ENCODE data around the gene TFPT.

DNA sequence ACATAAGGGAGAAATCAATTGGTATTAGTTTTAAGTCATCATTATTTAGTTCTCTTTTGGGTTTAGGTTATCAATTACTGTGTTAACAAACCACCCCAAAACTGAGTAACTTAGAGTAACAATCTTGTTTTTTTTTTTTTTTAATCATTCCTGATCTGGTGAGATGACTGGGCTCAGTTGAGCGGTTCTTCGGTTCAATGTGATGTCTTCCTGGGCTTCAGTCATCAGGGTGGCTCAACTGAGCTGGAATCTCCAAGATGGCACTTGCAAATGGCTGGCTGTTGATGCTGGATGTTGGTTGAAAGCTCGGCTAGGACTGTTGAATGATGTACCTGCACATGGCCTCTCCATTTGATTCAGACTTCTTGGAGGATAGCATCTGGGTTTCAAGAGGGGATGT, 31.0 kb downstream of the TFPT start:
- TF ChIP-seq POLR2A (IDR thresholded peaks at IDR 0.05) (no peak), POLR2AphosphoS5 (IDR thresholded peaks at IDR 0.05) (no peak)
- TF ChIP-seq, protein P1, sequence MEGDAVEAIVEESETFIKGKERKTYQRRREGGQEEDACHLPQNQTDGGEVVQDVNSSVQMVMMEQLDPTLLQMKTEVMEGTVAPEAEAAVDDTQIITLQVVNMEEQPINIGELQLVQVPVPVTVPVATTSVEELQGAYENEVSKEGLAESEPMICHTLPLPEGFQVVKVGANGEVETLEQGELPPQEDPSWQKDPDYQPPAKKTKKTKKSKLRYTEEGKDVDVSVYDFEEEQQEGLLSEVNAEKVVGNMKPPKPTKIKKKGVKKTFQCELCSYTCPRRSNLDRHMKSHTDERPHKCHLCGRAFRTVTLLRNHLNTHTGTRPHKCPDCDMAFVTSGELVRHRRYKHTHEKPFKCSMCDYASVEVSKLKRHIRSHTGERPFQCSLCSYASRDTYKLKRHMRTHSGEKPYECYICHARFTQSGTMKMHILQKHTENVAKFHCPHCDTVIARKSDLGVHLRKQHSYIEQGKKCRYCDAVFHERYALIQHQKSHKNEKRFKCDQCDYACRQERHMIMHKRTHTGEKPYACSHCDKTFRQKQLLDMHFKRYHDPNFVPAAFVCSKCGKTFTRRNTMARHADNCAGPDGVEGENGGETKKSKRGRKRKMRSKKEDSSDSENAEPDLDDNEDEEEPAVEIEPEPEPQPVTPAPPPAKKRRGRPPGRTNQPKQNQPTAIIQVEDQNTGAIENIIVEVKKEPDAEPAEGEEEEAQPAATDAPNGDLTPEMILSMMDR (IDR thresholded peaks at IDR 0.05): no peak

Measured in upper lobe of left lung (tissue), 4 donors.